Ovary (tissue), 9 donors: Measurements from ENCODE around the gene LRP1B. TPM values are rescaled to one million over a fixed set of nuclear protein-coding genes. Genes with fewer than 3 reads are reported as not detected.

Experiments used
- DNase-seq, 5 donors: peaks; one replicate each; pipeline ENCODE4 v3.0.0-alpha.2; 2019 to 2020
- H3K27ac ChIP-seq, 2 donors: fragments of 200-600 bp; one replicate each; pipeline versions ENCODE4 v1.5.1 to v1.8.0; 2019 to 2022
- H3K27me3 ChIP-seq: fragments of 200-600 bp; one replicate; pipeline ENCODE4 v1.8.0; 2022
- H3K36me3 ChIP-seq: fragments of 200-600 bp; sonication (generic); one replicate; pipeline ENCODE4 v1.5.1; 2019
- H3K4me1 ChIP-seq: one replicate; pipeline ENCODE4 v1.8.1; 2013; ENCODE audit warnings: mild to moderate bottlenecking, moderate library complexity; ENCODE audit not compliant: insufficient read depth
- H3K4me3 ChIP-seq: fragments of 200-600 bp; sonication (generic); one replicate; pipeline ENCODE4 v1.5.1; 2017
- H3K9me3 ChIP-seq, 2 donors: fragments of 200-600 bp in 1 of 2; sonication (generic) in 1 of 2; one replicate each; pipeline versions ENCODE4 v1.5.1 to v1.8.1; 2013 to 2019; ENCODE audit warnings: mild to moderate bottlenecking in 1 of 2, moderate library complexity in 1 of 2
- EP300 ChIP-seq: sonication (generic); formaldehyde crosslinking; IDR thresholded peaks from one replicate; pipeline ENCODE4 v1.6.1; 2017; ENCODE audit warnings: antibody characterized with exemption
- POLR2A ChIP-seq: fragments of 450-650 bp; IDR thresholded peaks from one replicate; pipeline ENCODE4 v1.6.1; 2017; ENCODE audit warnings: antibody characterized with exemption, mild to moderate bottlenecking, moderate library complexity
- WGBS, 3 donors: extraction: QIAGEN DNeasy Blood & Tissue Kit in 1 of 3; methylation state at CpG; one replicate each; pipeline versions ENCODE4 v1.1.5 to v1.1.7; 2013 to 2017; 5-methylcytosine and 5-hydroxymethylcytosine counted together
- intact Hi-C, 4 donors: fragments of 100-400 bp; cut with DNase I; formaldehyde crosslinking; loops; one replicate each; pipeline versions ENCODE4 v1.11.0 to v1.15.1; 2022 to 2023
- polyA plus RNA-seq, 2 donors: library from polyadenylated mRNA; stranded (reverse); fragments of 200-250 nt in 1 of 2; fragments of 350-450 nt in 1 of 2; fragmentation: Illumina TruSeq in 1 of 2; extraction: RNeasy Lipid Tissue Mini Kit (QIAGEN cat#74804) in 1 of 2; gene quantifications; one replicate each; pipeline ENCODE4 v1.2.3, GENCODE V29; 2013 to 2014
- total RNA-seq, 7 donors: library from RNA; depleted of rRNA in 2 of 7; stranded (reverse); fragments of >200 nt in 2 of 7; fragmentation: NEBNext Ultra II Directional in 3 of 7; extraction: Animal tissue kit (Norgen Biotek cat#: 25700) in 3 of 7; gene quantifications; one replicate each; pipeline versions ENCODE4 v1.1.0 to v1.2.4, GENCODE V29; 2016 to 2023
- TF ChIP-seq, protein P1 (sequence below), 3 donors: fragments of 450-650 bp in 2 of 3; fragments of 200-600 bp in 1 of 3; IDR thresholded peaks; one replicate each; pipeline versions ENCODE4 v1.5.1 to v1.8.0; 2016 to 2022; ENCODE audit warnings: antibody characterized with exemption in 3 of 3, mild to moderate bottlenecking in 1 of 3
- donor health status: DM: no; HTN: no; CAD: no; lungs with moderate emphysema.
- donor health status: DM: no; HTN: no; CAD: no.
- donor health status: Bipolar disorder and iron deficiency.
- donor health status: DM: yes; HTN: yes; CAD: no.
- donor health status: DM: no; HTN: no; CAD: no.
- donor health status: DM: yes; HTN: yes; CAD: no.

The LRP1B gene
- total and polyA plus RNA-seq, 9 donors: 0.08 to 2.6 (median 0.37) TPM

DNA sequence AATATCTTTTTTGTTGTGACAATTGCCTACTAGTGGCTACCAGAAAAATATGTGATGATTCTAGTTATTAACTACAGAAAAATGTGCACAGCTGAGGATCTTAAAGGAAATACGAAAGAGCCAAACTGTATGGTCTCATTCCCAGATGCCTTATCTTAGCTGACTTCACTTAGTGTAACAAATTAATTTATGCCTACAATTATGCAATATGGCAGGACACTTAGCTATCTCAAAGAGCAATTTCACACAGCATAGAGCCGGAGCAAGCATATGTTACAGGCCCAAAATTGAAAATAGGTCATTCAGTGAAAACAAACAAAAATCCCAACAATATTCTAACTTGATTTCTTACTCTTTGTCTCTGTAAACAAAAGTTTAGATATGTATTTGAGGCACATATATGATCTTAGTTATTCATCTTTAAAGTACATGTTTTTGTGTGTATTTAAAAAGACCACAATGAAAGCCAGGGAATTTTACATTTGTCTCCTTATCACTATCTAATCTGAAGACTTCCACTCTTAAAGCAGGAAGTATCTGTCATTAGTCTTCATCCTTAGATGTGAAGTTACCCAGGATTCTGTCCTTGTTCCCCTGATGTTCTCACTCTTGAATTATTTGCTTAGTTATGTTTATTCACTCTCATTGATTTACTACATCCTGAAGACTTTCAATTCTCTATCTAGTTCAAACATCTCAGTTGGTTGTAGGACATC lies 1771.6 kb downstream of the LRP1B start:
- 22 to 32% (median 31%) methylated on average over 2 of the region's 2 CpGs for WGBS, 3 donors
- TF ChIP-seq POLR2A (no peak), EP300 (no peak)
- TF ChIP-seq, protein P1, sequence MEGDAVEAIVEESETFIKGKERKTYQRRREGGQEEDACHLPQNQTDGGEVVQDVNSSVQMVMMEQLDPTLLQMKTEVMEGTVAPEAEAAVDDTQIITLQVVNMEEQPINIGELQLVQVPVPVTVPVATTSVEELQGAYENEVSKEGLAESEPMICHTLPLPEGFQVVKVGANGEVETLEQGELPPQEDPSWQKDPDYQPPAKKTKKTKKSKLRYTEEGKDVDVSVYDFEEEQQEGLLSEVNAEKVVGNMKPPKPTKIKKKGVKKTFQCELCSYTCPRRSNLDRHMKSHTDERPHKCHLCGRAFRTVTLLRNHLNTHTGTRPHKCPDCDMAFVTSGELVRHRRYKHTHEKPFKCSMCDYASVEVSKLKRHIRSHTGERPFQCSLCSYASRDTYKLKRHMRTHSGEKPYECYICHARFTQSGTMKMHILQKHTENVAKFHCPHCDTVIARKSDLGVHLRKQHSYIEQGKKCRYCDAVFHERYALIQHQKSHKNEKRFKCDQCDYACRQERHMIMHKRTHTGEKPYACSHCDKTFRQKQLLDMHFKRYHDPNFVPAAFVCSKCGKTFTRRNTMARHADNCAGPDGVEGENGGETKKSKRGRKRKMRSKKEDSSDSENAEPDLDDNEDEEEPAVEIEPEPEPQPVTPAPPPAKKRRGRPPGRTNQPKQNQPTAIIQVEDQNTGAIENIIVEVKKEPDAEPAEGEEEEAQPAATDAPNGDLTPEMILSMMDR (IDR thresholded peaks at IDR 0.05): no peak
- Histone ChIP-seq H3K36me3 (no peaks in the 10 kb centered on the region), H3K27me3 (no peaks in the 10 kb centered on the region), H3K9me3 (no peaks in the 10 kb centered on the region), H3K27ac (no peak overlapping the region), H3K4me3 (no peak overlapping the region), H3K4me1 (no peaks in the 10 kb centered on the region)
- intact Hi-C loops: no loop called here
- DNase-seq: no peak

DNA sequence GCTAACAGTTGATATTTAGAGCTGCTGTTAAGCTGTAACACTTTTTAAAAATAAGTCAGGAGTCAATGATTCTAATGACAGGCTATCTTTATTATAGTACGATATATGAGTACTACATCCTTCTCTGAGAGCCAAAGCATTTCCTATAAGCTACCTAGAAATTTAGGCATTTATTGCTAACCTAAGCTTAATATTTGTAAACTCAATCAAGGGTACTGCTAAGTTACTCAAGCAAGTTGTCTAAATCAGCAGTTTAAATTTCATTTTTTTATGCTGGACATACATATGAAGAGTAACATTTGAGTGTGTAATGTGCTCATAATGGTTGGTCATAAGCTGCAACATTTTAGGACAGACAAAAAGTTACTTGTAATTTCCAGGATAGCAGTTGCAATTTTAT lies 1774.1 kb downstream of the LRP1B start:
- intact Hi-C loops: no loop called here
- Histone ChIP-seq H3K27ac (no peak overlapping the region), H3K36me3 (no peaks in the 10 kb centered on the region), H3K9me3 (no peaks in the 10 kb centered on the region), H3K4me3 (no peak overlapping the region), H3K4me1 (no peaks in the 10 kb centered on the region), H3K27me3 (no peaks in the 10 kb centered on the region)
- TF ChIP-seq, protein P1 (IDR thresholded peaks at IDR 0.05): no peak
- TF ChIP-seq EP300 (no peak), POLR2A (no peak)
- 94 to 99% (median 98%) methylated on average over 1 of the region's 1 CpG for WGBS, 3 donors
- DNase-seq: no peak

DNA sequence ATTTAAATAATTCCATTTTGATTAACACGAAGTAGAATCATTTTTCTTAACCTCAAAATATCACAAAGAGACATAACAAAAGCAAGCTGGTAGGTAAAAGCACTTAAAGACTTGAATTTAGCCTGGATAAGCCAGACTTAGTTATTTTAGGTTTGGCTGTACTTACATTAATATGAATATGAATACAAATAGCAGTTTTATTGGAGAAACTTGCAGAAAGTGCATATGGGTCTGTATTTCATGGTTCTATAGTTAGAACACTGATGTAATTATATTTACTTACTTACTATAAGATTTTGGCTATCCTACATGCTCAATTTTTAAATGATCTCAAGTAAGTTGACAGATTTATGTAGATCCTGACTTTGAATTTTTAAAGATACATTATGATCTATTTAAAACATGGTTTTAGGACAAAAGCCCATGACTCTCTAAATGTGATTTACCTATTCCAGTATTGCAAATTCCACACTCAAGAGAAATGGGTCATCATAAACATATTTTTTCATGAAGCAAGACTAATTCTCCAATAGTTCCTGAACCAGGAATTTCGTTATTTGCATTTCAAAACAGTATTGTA lies 1775.2 kb downstream of the LRP1B start:
- 66 to 75% (median 72%) methylated on average over 2 of the region's 2 CpGs for WGBS, 3 donors
- no peak overlapping the region for H3K4me3 ChIP-seq

DNA sequence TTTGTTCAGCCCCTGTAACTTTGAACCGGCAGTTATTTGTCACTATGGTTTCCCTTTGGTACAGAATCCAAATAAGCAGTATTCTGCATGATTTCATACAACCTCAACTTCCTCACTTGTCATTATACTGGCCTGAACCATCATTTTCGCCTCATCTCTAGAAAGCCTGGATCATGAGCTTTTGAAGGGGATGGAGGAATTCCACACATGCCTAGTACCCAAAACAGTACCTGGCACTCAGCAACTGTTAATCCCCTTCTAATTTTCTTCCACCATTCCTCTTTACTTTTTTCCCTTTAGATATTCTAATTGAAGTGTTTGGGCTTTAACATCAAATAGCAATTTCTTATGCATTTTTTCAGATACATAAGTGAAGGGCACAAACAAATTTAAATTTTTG lies 1776.3 kb downstream of the LRP1B start:
- intact Hi-C loops: no loop called here
- Histone ChIP-seq H3K27me3 (no peaks in the 10 kb centered on the region), H3K36me3 (no peaks in the 10 kb centered on the region), H3K27ac (no peak overlapping the region), H3K4me1 (no peaks in the 10 kb centered on the region), H3K4me3 (no peak overlapping the region), H3K9me3 (no peaks in the 10 kb centered on the region)
- TF ChIP-seq, protein P1 (IDR thresholded peaks at IDR 0.05): no peak
- TF ChIP-seq EP300: no peak
- TF ChIP-seq POLR2A: no peak
- no peak for DNase-seq
- 90 to 95% (median 95%) methylated on average over 2 of the region's 2 CpGs for WGBS, 3 donors

More for the DNA sequence above, 1775.2 kb downstream of the LRP1B start:
- Histone ChIP-seq H3K4me1 (no peaks in the 10 kb centered on the region), H3K9me3 (no peaks in the 10 kb centered on the region), H3K27me3 (no peaks in the 10 kb centered on the region), H3K27ac (no peak overlapping the region), H3K36me3 (no peaks in the 10 kb centered on the region)
- no peak for DNase-seq
- TF ChIP-seq EP300: no peak
- TF ChIP-seq POLR2A: no peak
- TF ChIP-seq, protein P1 (IDR thresholded peaks at IDR 0.05): no peak
- intact Hi-C loops: no loop called here
